ENCODE data around the gene MAD1L1. TPM values are rescaled to one million over a fixed set of nuclear protein-coding genes. Genes with fewer than 3 reads are reported as not detected.
A peak's percentile ranks its signal among the peaks of the same experiment; 100 is the strongest.

Gene MAD1L1
- total and polyA plus RNA-seq, 2 of the 4 experiments (the other 2 are of a cell fraction) = 29.0 to 40.9 TPM

DNA sequence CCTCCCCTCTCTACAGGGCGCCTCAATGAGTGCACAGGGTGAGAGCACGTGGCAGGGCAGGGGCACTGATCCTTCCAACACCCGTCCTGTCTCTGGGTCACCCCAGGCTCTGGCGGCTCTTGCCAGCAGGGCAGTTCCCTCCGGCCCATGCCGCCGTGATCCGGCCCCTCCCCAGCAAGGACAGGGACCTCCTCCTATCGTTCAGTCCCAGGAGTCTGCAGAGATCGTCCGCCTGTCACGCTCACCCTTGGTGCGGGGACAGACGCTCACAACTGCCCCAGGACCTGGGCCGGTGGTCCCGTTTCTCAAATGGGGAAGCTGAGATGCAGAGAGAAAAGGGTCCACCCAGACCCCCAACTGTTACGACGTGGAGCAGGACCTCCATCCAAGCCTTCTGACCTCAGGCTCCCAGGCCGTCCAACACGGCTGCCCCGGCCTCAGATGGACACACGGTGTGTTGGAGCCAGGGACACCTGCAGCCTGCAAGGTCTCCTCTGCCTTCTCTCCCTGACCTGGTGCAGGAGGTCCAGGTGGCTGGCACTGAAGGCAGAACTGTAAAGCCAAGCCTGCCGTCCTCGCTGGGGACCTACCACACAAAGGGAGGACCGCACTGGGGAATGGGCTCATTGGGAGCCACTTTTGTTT lies 313.7 kb downstream of the MAD1L1 start:
- CTCF ChIA-PET = no interaction called here

More for the DNA sequence above, 313.7 kb downstream of the MAD1L1 start:
- H2AFZ ChIP-seq (replicated peaks; ENCODE audit: low read length, poor library complexity) = no peak overlapping the region
- no peak for ATAC-seq (ENCODE audit: low read depth)
- H3K23ac ChIP-seq (ENCODE audit: low read depth, low read length) = no peak overlapping the region
- no peak overlapping the region for H3K4me3 ChIP-seq (ENCODE audit: insufficient read depth, low read depth, low read length)
- no peak overlapping the region for H4K91ac ChIP-seq (ENCODE audit: insufficient read depth, low read depth, low read length)
- intact Hi-C loops (cut with micrococcal nuclease) (no loop called here), in situ Hi-C loops (cut with MboI; ENCODE audit: low sequenced_read_pairs) (no loop called here), dilution Hi-C loops (cut with HindIII; ENCODE audit: low sequenced_read_pairs, unreplicated experiment) (no loop called here)
- no peak overlapping the region for H2BK120ac ChIP-seq (ENCODE audit: low read depth, low read length)
- H2BK15ac ChIP-seq (ENCODE audit: low read depth, low read length) = no peak overlapping the region
- no peaks in the 10 kb centered on the region for H3K9me3 ChIP-seq (ENCODE audit: control insufficient read depth, insufficient read depth, low read length)
- H3K4me1 ChIP-seq (ENCODE audit: control insufficient read depth, insufficient read depth, low read length) = peaks cover 9% of the 10 kb centered on the region; the same call in 1 of the 2 replicates
- no peak overlapping the region for H4K8ac ChIP-seq (ENCODE audit: low read depth in 2 of 2, low read length in 2 of 2)
- no peak overlapping the region for H4K5ac ChIP-seq (ENCODE audit: low read depth, low read length)
- H3K27me3 ChIP-seq (ENCODE audit: control insufficient read depth, insufficient read depth, low read length) = no peaks in the 10 kb centered on the region
- WGBS, 2 experiments (ENCODE audit: extremely low coverage in 2 of 2, insufficient read length in 1 of 2) = 97% methylated on average over 5 of the region's 25 CpGs; no CpG with 5 or more reads in 1 of the 2 experiments
- no peak overlapping the region for H2AK9ac ChIP-seq (replicated peaks; ENCODE audit: low read depth, low read length, poor library complexity)
- no peak overlapping the region for H2BK5ac ChIP-seq (ENCODE audit: low read depth, low read length, poor library complexity, severe bottlenecking)
- no peak overlapping the region for H3K18ac ChIP-seq (ENCODE audit: low read depth, low read length)
- H3K79me1 ChIP-seq (ENCODE audit: low read depth in 1 of 2, low read length in 2 of 2) = peaks cover 0 to 16% of the 10 kb centered on the region in 2 experiments; a peak in 1 of 4 replicates
- H4K20me1 ChIP-seq (ENCODE audit: insufficient read depth, low read length) = no peaks in the 10 kb centered on the region; the same call in none of the 2 replicates
- H3K56ac ChIP-seq (ENCODE audit: extremely low read depth, insufficient read depth, low read length) = no peak overlapping the region
- H3K36me3 ChIP-seq (ENCODE audit: control insufficient read depth, insufficient read depth, low read length) = no peaks in the 10 kb centered on the region
- no peak overlapping the region for H3K27ac ChIP-seq (ENCODE audit: insufficient read depth, low read length)
- H3K9ac ChIP-seq (ENCODE audit: low read depth, low read length) = no peak overlapping the region
- no peak overlapping the region for H2BK20ac ChIP-seq (ENCODE audit: low read depth, low read length)
- no peak overlapping the region for H3K14ac ChIP-seq (replicated peaks; ENCODE audit: low read depth, low read length)
- POLR2A ChIA-PET (ENCODE audit: unreplicated experiment) = no interaction called here
- H3K9me1 ChIP-seq (ENCODE audit: insufficient read depth, low read length) = peaks cover 12% of the 10 kb centered on the region; the same call in 1 of the 2 replicates
- BruUV-seq (replicated peaks) = no TSS peak
- no peak for TF ChIP-seq RAD21 (IDR thresholded peaks at IDR 0.05; ENCODE audit: low read length)
- TF ChIP-seq NFE2L2 (IDR thresholded peaks at IDR 0.05; ENCODE audit: low read depth, low read length) = no peak
- TF ChIP-seq FOS (IDR thresholded peaks at IDR 0.05; ENCODE audit: low read depth, low read length) = no peak
- TF ChIP-seq MAFK (IDR thresholded peaks at IDR 0.05; ENCODE audit: low read depth, low read length) = no peak
- no peak for TF ChIP-seq SMC3 (IDR thresholded peaks at IDR 0.05; ENCODE audit: low read depth, low read length)
- no peak for TF ChIP-seq BHLHE40 (IDR thresholded peaks at IDR 0.05; ENCODE audit: low read depth, low read length)
- no peak for TF ChIP-seq POLR2A (IDR thresholded peaks at IDR 0.05; ENCODE audit: low read depth, low read length)
- no peak for TF ChIP-seq RCOR1 (IDR thresholded peaks at IDR 0.05; ENCODE audit: insufficient replicate concordance, low read length)
- no peak for DNase-seq
- no peak overlapping the region for H3K4ac ChIP-seq (ENCODE audit: low read depth, low read length)
- peak overlapping the region; percentile 57; the same call in 1 of the 2 replicates for H2AK5ac ChIP-seq (ENCODE audit: low read depth, low read length)
- H3K4me2 ChIP-seq (ENCODE audit: low read depth, low read length) = no peak overlapping the region
